Ovary (tissue), 9 donors: ENCODE results near the gene TIMM50. TPM values are rescaled to one million over a fixed set of nuclear protein-coding genes. Genes with fewer than 3 reads are reported as not detected.

ENCODE experiments used
- DNase-seq, 5 donors: peaks; one replicate each; pipeline ENCODE4 v3.0.0-alpha.2; 2019 to 2020
- H3K27ac ChIP-seq, 2 donors: fragments of 200-600 bp; one replicate each; pipeline versions ENCODE4 v1.5.1 to v1.8.0; 2019 to 2022
- H3K27me3 ChIP-seq: fragments of 200-600 bp; one replicate; pipeline ENCODE4 v1.8.0; 2022
- H3K36me3 ChIP-seq: fragments of 200-600 bp; sonication (generic); one replicate; pipeline ENCODE4 v1.5.1; 2019
- H3K4me1 ChIP-seq: one replicate; pipeline ENCODE4 v1.8.1; 2013; ENCODE audit warnings: mild to moderate bottlenecking, moderate library complexity; ENCODE audit not compliant: insufficient read depth
- H3K4me3 ChIP-seq: fragments of 200-600 bp; sonication (generic); one replicate; pipeline ENCODE4 v1.5.1; 2017
- H3K9me3 ChIP-seq, 2 donors: fragments of 200-600 bp in 1 of 2; sonication (generic) in 1 of 2; one replicate each; pipeline versions ENCODE4 v1.5.1 to v1.8.1; 2013 to 2019; ENCODE audit warnings: mild to moderate bottlenecking in 1 of 2, moderate library complexity in 1 of 2
- EP300 ChIP-seq: sonication (generic); formaldehyde crosslinking; IDR thresholded peaks from one replicate; pipeline ENCODE4 v1.6.1; 2017; ENCODE audit warnings: antibody characterized with exemption
- POLR2A ChIP-seq: fragments of 450-650 bp; IDR thresholded peaks from one replicate; pipeline ENCODE4 v1.6.1; 2017; ENCODE audit warnings: antibody characterized with exemption, mild to moderate bottlenecking, moderate library complexity
- WGBS, 3 donors: extraction: QIAGEN DNeasy Blood & Tissue Kit in 1 of 3; methylation state at CpG; one replicate each; pipeline versions ENCODE4 v1.1.5 to v1.1.7; 2013 to 2017; 5-methylcytosine and 5-hydroxymethylcytosine counted together
- intact Hi-C, 4 donors: fragments of 100-400 bp; cut with DNase I; formaldehyde crosslinking; loops; one replicate each; pipeline versions ENCODE4 v1.11.0 to v1.15.1; 2022 to 2023
- polyA plus RNA-seq, 2 donors: library from polyadenylated mRNA; stranded (reverse); fragments of 200-250 nt in 1 of 2; fragments of 350-450 nt in 1 of 2; fragmentation: Illumina TruSeq in 1 of 2; extraction: RNeasy Lipid Tissue Mini Kit (QIAGEN cat#74804) in 1 of 2; gene quantifications; one replicate each; pipeline ENCODE4 v1.2.3, GENCODE V29; 2013 to 2014
- total RNA-seq, 7 donors: library from RNA; depleted of rRNA in 2 of 7; stranded (reverse); fragments of >200 nt in 2 of 7; fragmentation: NEBNext Ultra II Directional in 3 of 7; extraction: Animal tissue kit (Norgen Biotek cat#: 25700) in 3 of 7; gene quantifications; one replicate each; pipeline versions ENCODE4 v1.1.0 to v1.2.4, GENCODE V29; 2016 to 2023
- TF ChIP-seq, protein P1 (sequence below), 3 donors: fragments of 450-650 bp in 2 of 3; fragments of 200-600 bp in 1 of 3; IDR thresholded peaks; one replicate each; pipeline versions ENCODE4 v1.5.1 to v1.8.0; 2016 to 2022; ENCODE audit warnings: antibody characterized with exemption in 3 of 3, mild to moderate bottlenecking in 1 of 3
- donor health status: DM: no; HTN: no; CAD: no; lungs with moderate emphysema.
- donor health status: DM: no; HTN: no; CAD: no.
- donor health status: Bipolar disorder and iron deficiency.
- donor health status: DM: yes; HTN: yes; CAD: no.
- donor health status: DM: no; HTN: no; CAD: no.
- donor health status: DM: yes; HTN: yes; CAD: no.

TIMM50 gene
- total and polyA plus RNA-seq, 9 donors: 31.5 to 59.9 (median 50.1) TPM

- Histone ChIP-seq H3K9me3 (no peaks in the 10 kb centered on the region), H3K27me3 (no peaks in the 10 kb centered on the region), H3K4me3 (no peak overlapping the region), H3K36me3 (no peaks in the 10 kb centered on the region), H3K4me1 (no peaks in the 10 kb centered on the region), H3K27ac (no peak overlapping the region)
- DNase-seq: no peak
- TF ChIP-seq, protein P1, sequence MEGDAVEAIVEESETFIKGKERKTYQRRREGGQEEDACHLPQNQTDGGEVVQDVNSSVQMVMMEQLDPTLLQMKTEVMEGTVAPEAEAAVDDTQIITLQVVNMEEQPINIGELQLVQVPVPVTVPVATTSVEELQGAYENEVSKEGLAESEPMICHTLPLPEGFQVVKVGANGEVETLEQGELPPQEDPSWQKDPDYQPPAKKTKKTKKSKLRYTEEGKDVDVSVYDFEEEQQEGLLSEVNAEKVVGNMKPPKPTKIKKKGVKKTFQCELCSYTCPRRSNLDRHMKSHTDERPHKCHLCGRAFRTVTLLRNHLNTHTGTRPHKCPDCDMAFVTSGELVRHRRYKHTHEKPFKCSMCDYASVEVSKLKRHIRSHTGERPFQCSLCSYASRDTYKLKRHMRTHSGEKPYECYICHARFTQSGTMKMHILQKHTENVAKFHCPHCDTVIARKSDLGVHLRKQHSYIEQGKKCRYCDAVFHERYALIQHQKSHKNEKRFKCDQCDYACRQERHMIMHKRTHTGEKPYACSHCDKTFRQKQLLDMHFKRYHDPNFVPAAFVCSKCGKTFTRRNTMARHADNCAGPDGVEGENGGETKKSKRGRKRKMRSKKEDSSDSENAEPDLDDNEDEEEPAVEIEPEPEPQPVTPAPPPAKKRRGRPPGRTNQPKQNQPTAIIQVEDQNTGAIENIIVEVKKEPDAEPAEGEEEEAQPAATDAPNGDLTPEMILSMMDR (IDR thresholded peaks at IDR 0.05): no peak
- TF ChIP-seq POLR2A: no peak
- TF ChIP-seq EP300: no peak
- intact Hi-C loops: loop anchor here in 1 of 4 donors (2.0 kb wide), 1 partner anchor 22 kb away; no protein-coding TSS in a partner anchor
- 92 to 96% (median 93%) methylated on average over 3 of the region's 3 CpGs for WGBS, 3 donors
Observed at GRCh38 chr19:39525205-39525604, 44.6 kb downstream of the TIMM50 start.

- intact Hi-C loops: loop anchor here (5.0 to 10.0 kb wide), 7 partner anchors 57 to 417 kb away; partner anchors contain the start of genes SUPT5H (in 2 of the 4), MED29 (in 1 of the 4), PAF1 (in 1 of the 4) and SAMD4B (in 1 of the 4)
- no peak for DNase-seq
Observed at GRCh38 chr19:39531834-39532232, 51.2 kb downstream of the TIMM50 start.

DNA sequence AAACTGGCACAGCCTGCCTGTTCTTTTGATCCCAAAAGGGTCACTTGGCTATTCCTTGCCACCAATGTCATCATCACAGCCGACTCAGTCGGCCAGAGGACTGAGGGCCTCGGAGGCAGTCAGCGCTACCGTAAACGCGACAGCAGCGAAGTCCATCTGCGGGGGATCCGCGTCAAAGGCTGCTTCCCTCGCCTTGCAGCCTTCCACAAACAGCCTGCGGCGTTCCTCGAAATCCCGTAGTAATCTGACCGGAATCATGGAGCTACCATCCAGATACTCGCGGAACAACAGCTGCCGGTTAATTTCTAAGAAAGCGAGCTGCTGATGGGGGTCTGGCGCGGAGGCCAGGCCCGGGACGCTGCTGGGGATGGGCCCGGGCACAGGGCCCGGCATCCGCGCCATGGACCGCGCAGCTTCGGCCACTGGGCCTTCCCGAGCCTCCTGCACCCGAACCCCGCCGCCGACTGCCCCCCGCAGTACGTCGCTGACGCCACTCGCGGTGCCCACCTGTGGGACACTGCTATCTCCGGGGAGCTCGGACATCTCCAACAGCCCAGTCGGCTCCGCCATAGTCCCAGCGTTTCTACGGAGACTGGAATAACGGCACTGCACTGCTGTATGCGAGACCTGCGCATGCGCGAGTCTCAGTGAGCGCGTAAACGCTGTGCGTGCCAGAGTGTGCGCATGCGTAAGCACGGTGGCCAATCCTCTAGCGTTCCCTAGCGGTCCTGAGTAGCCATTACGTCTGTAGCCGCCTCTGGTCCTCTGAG is 51.8 kb downstream of the TIMM50 start, which contains the start of gene EID2B:
EID2B (minus strand) TSS at position 620 of the 770 bp plus-strand sequence; CDS start at position 570, 50 bp downstream.
- Histone ChIP-seq H3K27ac (peak within 1 kb of the TSS; percentile 61 to 74), H3K27me3 (no peaks in the 10 kb centered on the region), H3K36me3 (no peaks in the 10 kb centered on the region), H3K4me3 (peak within 1 kb of the TSS; percentile 95), H3K4me1 (peaks cover 1% of the 10 kb centered on the region), H3K9me3 (no peaks in the 10 kb centered on the region)
- TF ChIP-seq EP300: no peak
- TF ChIP-seq, protein P1 (IDR thresholded peaks at IDR 0.05): peak; percentile 76 to 100 (median 99)
- peak; percentile 81 for TF ChIP-seq POLR2A
- 0% methylated on average over 41 to 65 of the region's 65 CpGs for WGBS, 3 donors
- peak; percentile 95 to 98 (median 96) for DNase-seq
- intact Hi-C loops: loop anchor here (5.0 to 10.0 kb wide), 7 partner anchors 58 to 418 kb away; partner anchors contain the start of genes SUPT5H (in 2 of the 4), MED29 (in 1 of the 4), PAF1 (in 1 of the 4) and SAMD4B (in 1 of the 4)

More at GRCh38 chr19:39531834-39532232, 51.2 kb downstream of the TIMM50 start:
- WGBS, 3 donors: 18 to 29% (median 24%) methylated on average over 14 of the region's 14 CpGs
- Histone ChIP-seq H3K27me3 (no peaks in the 10 kb centered on the region), H3K27ac (peak overlapping the region; percentile 61 to 74), H3K4me3 (peak overlapping the region; percentile 95), H3K4me1 (peaks cover 1% of the 10 kb centered on the region), H3K36me3 (no peaks in the 10 kb centered on the region), H3K9me3 (no peaks in the 10 kb centered on the region)
- no peak for TF ChIP-seq POLR2A
- TF ChIP-seq, protein P1 (IDR thresholded peaks at IDR 0.05): no peak
- TF ChIP-seq EP300: no peak

DNA sequence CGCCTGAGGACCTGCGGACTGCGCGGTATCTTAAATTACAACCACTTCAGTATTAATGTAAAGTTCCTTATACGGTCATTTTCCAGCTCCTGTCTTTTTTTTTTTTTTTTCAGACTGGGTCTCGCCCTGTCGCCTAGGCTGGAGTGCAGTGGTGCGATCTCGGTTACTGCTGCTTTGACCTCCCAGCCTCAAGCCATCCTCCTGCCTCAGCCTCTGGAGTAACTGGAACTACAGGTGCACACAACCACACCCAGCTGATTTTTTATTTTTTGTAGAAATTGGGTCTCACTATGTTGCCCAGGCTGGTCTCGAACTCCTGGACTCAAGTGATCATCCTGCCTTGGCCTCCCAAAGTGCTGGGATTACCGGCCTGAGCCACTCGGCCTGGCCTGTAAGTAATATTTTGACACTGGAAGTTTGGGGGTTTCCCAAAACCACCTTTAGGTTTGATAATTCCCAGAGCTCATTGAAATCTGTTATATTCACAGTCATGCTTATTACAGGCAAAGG is 52.4 kb downstream of the TIMM50 start:
- TF ChIP-seq EP300 (no peak), POLR2A (no peak)
- TF ChIP-seq, protein P1 (IDR thresholded peaks at IDR 0.05): no peak
- H3K27me3 ChIP-seq: no peaks in the 10 kb centered on the region
- 15 to 19% (median 17%) methylated on average over 12 of the region's 12 CpGs for WGBS, 3 donors
- peak overlapping the region; percentile 95 for H3K4me3 ChIP-seq
- no peaks in the 10 kb centered on the region for H3K36me3 ChIP-seq
- intact Hi-C loops: loop anchor here (5.0 to 10.0 kb wide), 7 partner anchors 58 to 418 kb away; partner anchors contain the start of genes SUPT5H (in 2 of the 4), MED29 (in 1 of the 4), PAF1 (in 1 of the 4) and SAMD4B (in 1 of the 4)
- no peak overlapping the region for H3K27ac ChIP-seq
- peaks cover 1% of the 10 kb centered on the region for H3K4me1 ChIP-seq
- DNase-seq: no peak
- H3K9me3 ChIP-seq: no peaks in the 10 kb centered on the region
